ENCODE results near the gene UBASH3B.

DNA sequence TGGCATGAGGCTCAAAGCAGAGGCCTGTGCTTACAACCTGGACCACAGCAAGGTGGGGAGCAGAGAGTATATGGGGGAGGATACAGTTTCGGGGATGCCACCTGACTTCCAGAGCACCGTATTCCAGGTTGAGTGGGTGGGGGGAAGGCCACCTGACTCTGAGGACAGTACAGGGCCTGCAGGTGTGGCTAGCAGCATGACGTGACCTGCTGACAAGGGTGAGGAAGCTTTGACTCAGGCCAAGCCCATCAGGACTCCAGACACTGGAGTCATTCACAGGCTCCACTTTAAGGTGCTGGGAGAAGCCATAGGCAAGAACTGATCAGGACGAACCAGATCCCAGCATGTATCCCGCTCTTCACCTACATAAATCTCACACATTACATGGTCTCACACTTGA, 148.2 kb downstream of the UBASH3B start:
- TF ChIP-seq, protein P1, sequence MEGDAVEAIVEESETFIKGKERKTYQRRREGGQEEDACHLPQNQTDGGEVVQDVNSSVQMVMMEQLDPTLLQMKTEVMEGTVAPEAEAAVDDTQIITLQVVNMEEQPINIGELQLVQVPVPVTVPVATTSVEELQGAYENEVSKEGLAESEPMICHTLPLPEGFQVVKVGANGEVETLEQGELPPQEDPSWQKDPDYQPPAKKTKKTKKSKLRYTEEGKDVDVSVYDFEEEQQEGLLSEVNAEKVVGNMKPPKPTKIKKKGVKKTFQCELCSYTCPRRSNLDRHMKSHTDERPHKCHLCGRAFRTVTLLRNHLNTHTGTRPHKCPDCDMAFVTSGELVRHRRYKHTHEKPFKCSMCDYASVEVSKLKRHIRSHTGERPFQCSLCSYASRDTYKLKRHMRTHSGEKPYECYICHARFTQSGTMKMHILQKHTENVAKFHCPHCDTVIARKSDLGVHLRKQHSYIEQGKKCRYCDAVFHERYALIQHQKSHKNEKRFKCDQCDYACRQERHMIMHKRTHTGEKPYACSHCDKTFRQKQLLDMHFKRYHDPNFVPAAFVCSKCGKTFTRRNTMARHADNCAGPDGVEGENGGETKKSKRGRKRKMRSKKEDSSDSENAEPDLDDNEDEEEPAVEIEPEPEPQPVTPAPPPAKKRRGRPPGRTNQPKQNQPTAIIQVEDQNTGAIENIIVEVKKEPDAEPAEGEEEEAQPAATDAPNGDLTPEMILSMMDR (conservative IDR thresholded peaks at IDR 0.05), result no peak
- no peak for TF ChIP-seq EZH2 (IDR thresholded peaks at IDR 0.05; ENCODE audit: low read depth)

All from PC-9 (cell line).